Ovary (tissue), 3 donors: ENCODE data around the gene ZNF747.

Source experiments
- POLR2A ChIP-seq: fragments of 450-650 bp; IDR thresholded peaks from one replicate; pipeline ENCODE4 v1.6.1; 2017; ENCODE audit warnings: antibody characterized with exemption, mild to moderate bottlenecking, moderate library complexity
- TF ChIP-seq, protein P1 (sequence below), 3 donors: fragments of 450-650 bp in 2 of 3; fragments of 200-600 bp in 1 of 3; IDR thresholded peaks; one replicate each; pipeline versions ENCODE4 v1.5.1 to v1.8.0; 2016 to 2022; ENCODE audit warnings: antibody characterized with exemption in 3 of 3, mild to moderate bottlenecking in 1 of 3
- donor health status: DM: no; HTN: no; CAD: no.

DNA sequence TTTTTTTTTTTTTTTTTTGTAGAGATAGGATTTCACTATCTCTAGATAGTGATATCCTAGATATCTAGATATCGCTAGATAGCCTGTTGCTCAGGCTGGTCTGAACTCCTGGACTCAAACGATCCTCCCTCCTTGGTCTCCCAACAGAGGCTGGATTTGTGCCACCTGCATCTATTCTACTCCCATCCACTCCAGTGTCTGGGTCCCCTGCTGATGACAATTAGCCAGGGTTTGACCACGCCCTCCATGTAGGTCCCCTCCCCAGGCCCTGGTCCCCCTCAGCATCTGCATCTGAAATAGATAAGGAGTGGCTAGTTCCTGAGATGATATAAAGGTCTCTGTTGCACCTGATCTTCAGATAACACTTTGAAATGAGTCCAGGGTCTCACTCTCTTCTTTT is 34.6 kb upstream of the ZNF747 start:
- TF ChIP-seq, protein P1, sequence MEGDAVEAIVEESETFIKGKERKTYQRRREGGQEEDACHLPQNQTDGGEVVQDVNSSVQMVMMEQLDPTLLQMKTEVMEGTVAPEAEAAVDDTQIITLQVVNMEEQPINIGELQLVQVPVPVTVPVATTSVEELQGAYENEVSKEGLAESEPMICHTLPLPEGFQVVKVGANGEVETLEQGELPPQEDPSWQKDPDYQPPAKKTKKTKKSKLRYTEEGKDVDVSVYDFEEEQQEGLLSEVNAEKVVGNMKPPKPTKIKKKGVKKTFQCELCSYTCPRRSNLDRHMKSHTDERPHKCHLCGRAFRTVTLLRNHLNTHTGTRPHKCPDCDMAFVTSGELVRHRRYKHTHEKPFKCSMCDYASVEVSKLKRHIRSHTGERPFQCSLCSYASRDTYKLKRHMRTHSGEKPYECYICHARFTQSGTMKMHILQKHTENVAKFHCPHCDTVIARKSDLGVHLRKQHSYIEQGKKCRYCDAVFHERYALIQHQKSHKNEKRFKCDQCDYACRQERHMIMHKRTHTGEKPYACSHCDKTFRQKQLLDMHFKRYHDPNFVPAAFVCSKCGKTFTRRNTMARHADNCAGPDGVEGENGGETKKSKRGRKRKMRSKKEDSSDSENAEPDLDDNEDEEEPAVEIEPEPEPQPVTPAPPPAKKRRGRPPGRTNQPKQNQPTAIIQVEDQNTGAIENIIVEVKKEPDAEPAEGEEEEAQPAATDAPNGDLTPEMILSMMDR (IDR thresholded peaks at IDR 0.05): no peak
- no peak for TF ChIP-seq POLR2A
